ENCODE results near the gene NEBL.

- TF ChIP-seq CTCF (IDR thresholded peaks at IDR 0.05): no peak
- no peak for TF ChIP-seq POLR2A (IDR thresholded peaks at IDR 0.05)
Observed at GRCh38 chr10:20737107-20737506, 160.0 kb downstream of the NEBL start.
